H1 (cell line): Measurements from ENCODE around the gene LMAN2. TPM values are rescaled to one million over a fixed set of nuclear protein-coding genes. Genes with fewer than 3 reads are reported as not detected.

ENCODE experiments used
- CEBPB ChIP-seq: IDR thresholded peaks from 2 replicates; pipeline ENCODE4 v1.6.1; 2012; ENCODE audit warnings: low read depth, low read length
- PHF8 ChIP-seq: fragments of 200-600 bp; sonication (generic); conservative IDR thresholded peaks from 2 replicates; pipeline ENCODE4 v1.7.1; 2012; ENCODE audit warnings: low read depth, mild to moderate bottlenecking, inconsistent platforms, low read length, moderate library complexity
- RBBP5 ChIP-seq: IDR thresholded peaks from 2 replicates; pipeline ENCODE4 v1.7.1; 2012; ENCODE audit warnings: low read depth, mild to moderate bottlenecking, inconsistent platforms, low read length, moderate library complexity, borderline replicate concordance
- polyA plus RNA-seq, 7 experiments: library from polyadenylated mRNA; depleted of rRNA in 3 of 7; stranded (reverse) in 5 of 7; unstranded in 2 of 7; fragments of >200 nt in 5 of 7; fragments of 200-250 nt in 2 of 7; gene quantifications; 1 replicate in 5 of 7; 2 replicates in 1 of 7; 4 replicates in 1 of 7; pipeline versions ENCODE4 v1.2.1 to v1.2.3, GENCODE V29; 2011 to 2013; ENCODE audit warnings: missing spikeins in 2 of 7, mixed read lengths in 2 of 7
- total RNA-seq: library from RNA; stranded (reverse); fragmentation: NEBNext Ultra II Directional; extraction: Animal tissue kit (Norgen Biotek cat#: 25700); gene quantifications from 2 replicates; pipeline ENCODE4 v1.2.1, GENCODE V29; 2021
- TF ChIP-seq, protein P1 (sequence below): IDR thresholded peaks from 2 replicates; pipeline ENCODE4 v1.6.1; 2012; ENCODE audit warnings: inconsistent platforms

Gene LMAN2
- total and polyA plus RNA-seq, 2 of the 8 experiments (the other 6 are each of a cell fraction or from before 2014, with no cell fraction given): 116 to 225 TPM

DNA sequence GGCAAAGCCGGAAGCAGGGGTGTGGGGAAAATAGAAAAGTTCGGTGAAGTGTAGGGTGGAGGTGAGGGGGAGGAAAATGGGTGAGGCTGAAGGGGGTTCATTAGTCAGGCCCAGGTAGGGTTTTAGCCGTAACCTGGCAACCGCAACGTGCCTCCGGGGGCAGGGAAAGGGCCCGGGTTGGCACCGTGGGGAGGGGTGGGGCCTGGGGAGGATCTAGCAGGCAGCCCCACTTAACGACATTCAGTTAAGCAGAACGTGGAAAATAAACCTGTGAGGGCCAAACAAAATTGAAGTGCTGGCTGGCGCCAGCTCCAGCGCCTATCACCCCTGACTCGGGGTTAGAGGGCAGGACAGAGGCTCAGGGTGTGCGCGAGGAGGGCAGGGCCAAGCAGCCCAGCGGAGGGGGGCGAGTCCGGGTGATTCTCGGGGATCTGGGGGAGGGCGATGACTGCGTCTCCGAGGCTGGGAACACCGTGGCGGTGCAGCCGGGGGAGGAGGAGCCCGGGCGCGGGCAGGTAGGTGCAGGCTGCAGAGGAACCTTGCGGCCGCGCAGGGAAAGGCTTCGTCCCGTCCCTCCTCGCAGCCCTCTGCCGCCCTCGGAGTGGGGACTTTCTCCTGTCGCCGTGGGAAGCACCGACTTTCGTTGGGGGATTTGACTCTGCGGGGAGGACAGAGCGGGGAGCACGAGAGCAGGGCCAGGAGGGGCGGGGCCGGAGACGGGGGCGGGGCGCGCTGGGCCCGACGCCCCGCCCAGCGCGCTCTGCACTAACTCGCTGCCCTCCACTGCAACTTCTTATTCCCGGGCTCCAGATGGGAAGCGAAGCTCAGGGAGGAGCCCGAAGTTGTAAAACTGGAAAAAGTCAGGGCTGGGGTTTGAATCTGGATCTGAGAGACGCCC lies 11.4 kb upstream of the LMAN2 start (continued):
- peak; percentile 60; the same call in 1 of the 2 replicates for TF ChIP-seq RBBP5
- TF ChIP-seq, protein P1, sequence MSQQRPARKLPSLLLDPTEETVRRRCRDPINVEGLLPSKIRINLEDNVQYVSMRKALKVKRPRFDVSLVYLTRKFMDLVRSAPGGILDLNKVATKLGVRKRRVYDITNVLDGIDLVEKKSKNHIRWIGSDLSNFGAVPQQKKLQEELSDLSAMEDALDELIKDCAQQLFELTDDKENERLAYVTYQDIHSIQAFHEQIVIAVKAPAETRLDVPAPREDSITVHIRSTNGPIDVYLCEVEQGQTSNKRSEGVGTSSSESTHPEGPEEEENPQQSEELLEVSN: no peak
- 0 out of 2 replicates have a peak, but pooled peaks have one; percentile 36 for TF ChIP-seq PHF8
- no peak for TF ChIP-seq CEBPB
